ENCODE results near the gene SQOR. TPM values are rescaled to one million over a fixed set of nuclear protein-coding genes. Genes with fewer than 3 reads are reported as not detected.
A peak's percentile ranks its signal among the peaks of the same experiment; 100 is the strongest.
"Not testable (repeated sequence)": the region's sequence is repeated elsewhere in the genome, so short reads cannot be mapped to it uniquely, and the experiment has no call there.

SQOR gene
- total RNA-seq, 3 donors from 2014 or later = 34.4 to 58.4 (median 39.4) TPM

- DNase-seq = no peak
- Mint-ChIP-seq H3K36me3 (ENCODE audit: insufficient read depth) (peaks cover 20% of the 10 kb centered on the region), H3K4me1 (ENCODE audit: low read depth) (peaks cover 87% of the 10 kb centered on the region), H3K27me3 (ENCODE audit: low read depth) (no peaks in the 10 kb centered on the region), H3K4me3 (no peak overlapping the region), H3K9me3 (no peaks in the 10 kb centered on the region)
- ATAC-seq = no peak
Measured at GRCh38 chr15:45641999-45642932, 7.4 kb downstream of the SQOR start.

- H3K27me3 Mint-ChIP-seq (ENCODE audit: low read depth) = no peaks in the 10 kb centered on the region
- H3K36me3 Mint-ChIP-seq (ENCODE audit: insufficient read depth) = peaks cover 18% of the 10 kb centered on the region
- no peak overlapping the region for H3K4me3 Mint-ChIP-seq
- H3K4me1 Mint-ChIP-seq (ENCODE audit: low read depth) = peaks cover 75% of the 10 kb centered on the region
- DNase-seq (no peak), ATAC-seq (peak; percentile 41 to 46)
- H3K9me3 Mint-ChIP-seq = no peaks in the 10 kb centered on the region
Measured at GRCh38 chr15:45644437-45644836, 9.6 kb downstream of the SQOR start.

- Mint-ChIP-seq H3K9me3 (peaks cover 2% of the 10 kb centered on the region), H3K36me3 (ENCODE audit: insufficient read depth) (peaks cover 16% of the 10 kb centered on the region)
- DNase-seq = no peak
Measured at GRCh38 chr15:45645026-45645980, 10.5 kb downstream of the SQOR start.

GRCh38 chr15:45646220-45646619, 11.4 kb downstream of the SQOR start:
- Mint-ChIP-seq H3K36me3 (ENCODE audit: insufficient read depth) (peaks cover 17% of the 10 kb centered on the region), H3K9me3 (peaks cover 4% of the 10 kb centered on the region), H3K4me1 (ENCODE audit: low read depth) (peaks cover 67% of the 10 kb centered on the region), H3K4me3 (no peak overlapping the region), H3K27me3 (ENCODE audit: low read depth) (no peaks in the 10 kb centered on the region)
- no peak for DNase-seq
- no peak for ATAC-seq

More at GRCh38 chr15:45645026-45645980, 10.5 kb downstream of the SQOR start:
- ATAC-seq = no peak
- Mint-ChIP-seq H3K4me1 (ENCODE audit: low read depth) (peaks cover 75% of the 10 kb centered on the region), H3K27me3 (ENCODE audit: low read depth) (no peaks in the 10 kb centered on the region), H3K4me3 (peak overlapping the region; percentile 35)

GRCh38 chr15:45647828-45648227, 13.0 kb downstream of the SQOR start:
- Mint-ChIP-seq H3K4me1 (ENCODE audit: low read depth) (peaks cover 60% of the 10 kb centered on the region), H3K9me3 (peaks cover 4% of the 10 kb centered on the region), H3K4me3 (no peak overlapping the region), H3K27me3 (ENCODE audit: low read depth) (no peaks in the 10 kb centered on the region), H3K36me3 (ENCODE audit: insufficient read depth) (peaks cover 16% of the 10 kb centered on the region)
- no peak for DNase-seq
- ATAC-seq = no peak

GRCh38 chr15:45648521-45649200, 13.8 kb downstream of the SQOR start:
- H3K4me3 Mint-ChIP-seq = no peak overlapping the region
- H3K4me1 Mint-ChIP-seq (ENCODE audit: low read depth) = peaks cover 65% of the 10 kb centered on the region
- peaks cover 4% of the 10 kb centered on the region for H3K9me3 Mint-ChIP-seq
- no peak for ATAC-seq
- H3K27me3 Mint-ChIP-seq (ENCODE audit: low read depth) = no peaks in the 10 kb centered on the region
- H3K36me3 Mint-ChIP-seq (ENCODE audit: insufficient read depth) = peaks cover 14% of the 10 kb centered on the region
- no peak for DNase-seq

GRCh38 chr15:45650007-45650406, 15.2 kb downstream of the SQOR start:
- not testable (repeated sequence) for H3K4me3 Mint-ChIP-seq; H3K9me3 Mint-ChIP-seq; H3K27me3 Mint-ChIP-seq (ENCODE audit: low read depth); DNase-seq
- H3K4me1 Mint-ChIP-seq (ENCODE audit: low read depth) = peaks cover 59% of the 10 kb centered on the region
- peak in 1 of 2 donors; percentile 55 for ATAC-seq
- peaks cover 14% of the 10 kb centered on the region for H3K36me3 Mint-ChIP-seq (ENCODE audit: insufficient read depth)

GRCh38 chr15:45650889-45651525, 16.2 kb downstream of the SQOR start:
- no peak overlapping the region for H3K4me3 Mint-ChIP-seq
- H3K36me3 Mint-ChIP-seq (ENCODE audit: insufficient read depth) = peaks cover 11% of the 10 kb centered on the region
- H3K27me3 Mint-ChIP-seq (ENCODE audit: low read depth) = no peaks in the 10 kb centered on the region
- ATAC-seq = no peak
- H3K9me3 Mint-ChIP-seq = peaks cover 4% of the 10 kb centered on the region
- H3K4me1 Mint-ChIP-seq (ENCODE audit: low read depth) = peaks cover 54% of the 10 kb centered on the region
- DNase-seq = no peak

- no peak for ATAC-seq
- Mint-ChIP-seq H3K4me3 (no peak overlapping the region), H3K27me3 (ENCODE audit: low read depth) (no peaks in the 10 kb centered on the region), H3K9me3 (peaks cover 4% of the 10 kb centered on the region), H3K4me1 (ENCODE audit: low read depth) (peaks cover 43% of the 10 kb centered on the region), H3K36me3 (ENCODE audit: insufficient read depth) (peaks cover 9% of the 10 kb centered on the region)
- DNase-seq = no peak
Measured at GRCh38 chr15:45653702-45654424, 19.0 kb downstream of the SQOR start.

- peaks cover 18% of the 10 kb centered on the region for H3K36me3 Mint-ChIP-seq (ENCODE audit: insufficient read depth)
- DNase-seq (no peak), ATAC-seq (no peak)
- H3K4me3 Mint-ChIP-seq = no peak overlapping the region
- peaks cover 4% of the 10 kb centered on the region for H3K9me3 Mint-ChIP-seq
- H3K4me1 Mint-ChIP-seq (ENCODE audit: low read depth) = peaks cover 40% of the 10 kb centered on the region
- no peaks in the 10 kb centered on the region for H3K27me3 Mint-ChIP-seq (ENCODE audit: low read depth)
Measured at GRCh38 chr15:45654749-45655148, 19.9 kb downstream of the SQOR start.

- H3K36me3 Mint-ChIP-seq (ENCODE audit: insufficient read depth) = peaks cover 27% of the 10 kb centered on the region
- no peak overlapping the region for H3K4me3 Mint-ChIP-seq
- no peak for DNase-seq
- no peaks in the 10 kb centered on the region for H3K27me3 Mint-ChIP-seq (ENCODE audit: low read depth)
- H3K9me3 Mint-ChIP-seq = no peaks in the 10 kb centered on the region
- ATAC-seq = no peak
- H3K4me1 Mint-ChIP-seq (ENCODE audit: low read depth) = peaks cover 30% of the 10 kb centered on the region
Measured at GRCh38 chr15:45657254-45657653, 22.4 kb downstream of the SQOR start.

GRCh38 chr15:45657764-45658545, 23.1 kb downstream of the SQOR start:
- Mint-ChIP-seq H3K4me3 (no peak overlapping the region), H3K27me3 (ENCODE audit: low read depth) (no peaks in the 10 kb centered on the region), H3K4me1 (ENCODE audit: low read depth) (peaks cover 26% of the 10 kb centered on the region), H3K9me3 (no peaks in the 10 kb centered on the region), H3K36me3 (ENCODE audit: insufficient read depth) (peaks cover 32% of the 10 kb centered on the region)
- no peak for DNase-seq
- ATAC-seq = no peak
